ENCODE measurements around the gene MRPL36. TPM values are rescaled to one million over a fixed set of nuclear protein-coding genes. Genes with fewer than 3 reads are reported as not detected.

MRPL36 gene
- total and polyA plus RNA-seq, 2 of the 4 experiments (the other 2 are of a cell fraction): 85.9 to 103 TPM

DNA sequence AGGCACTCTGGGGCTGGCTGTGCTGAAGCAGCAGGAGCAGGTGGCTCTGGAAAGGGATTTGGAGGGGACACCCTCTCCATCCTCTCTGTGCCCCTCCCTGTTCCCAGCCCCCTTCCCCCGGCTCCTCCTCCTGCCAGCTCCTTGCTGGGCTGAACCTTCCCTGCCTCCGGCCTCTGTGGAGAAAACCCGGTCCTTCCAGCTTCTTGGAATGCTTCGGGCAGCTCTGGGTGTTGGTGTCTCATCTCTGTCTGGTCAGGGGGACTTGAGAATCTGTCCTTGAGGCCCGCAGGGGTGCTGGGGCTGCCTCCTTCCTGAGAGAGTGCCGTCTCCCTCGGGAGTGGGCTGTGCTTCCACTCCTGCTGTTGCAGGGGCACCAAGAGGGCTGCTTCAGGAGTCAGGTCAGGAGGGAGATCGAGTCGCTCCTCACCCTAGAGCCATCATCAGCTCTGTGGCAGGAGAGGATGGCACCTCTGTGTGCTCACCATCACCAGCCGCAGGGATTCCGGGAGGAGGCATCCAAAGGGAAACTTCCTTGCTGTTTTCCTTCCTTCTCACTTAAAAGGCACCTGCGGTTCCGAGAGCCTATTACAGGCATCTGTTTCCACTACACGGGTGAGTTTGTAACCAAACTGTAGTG is 32.2 kb upstream of the MRPL36 start:
- H4K5ac ChIP-seq (ENCODE audit: low read depth, low read length): no peak overlapping the region
- H3K4me1 ChIP-seq (ENCODE audit: control insufficient read depth, insufficient read depth, low read length): no peaks in the 10 kb centered on the region; the same call in 1 of the 2 replicates
- ChIA-PET CTCF (no interaction called here), POLR2A (ENCODE audit: unreplicated experiment) (interaction anchor here (0.6 kb wide), 1 partner anchor 29 kb away, joined by 3 read pairs; no protein-coding TSS in a partner anchor)
- dilution Hi-C loops (cut with HindIII; ENCODE audit: low sequenced_read_pairs, unreplicated experiment) (no loop called here), in situ Hi-C loops (cut with MboI; ENCODE audit: low sequenced_read_pairs) (no loop called here), intact Hi-C loops (cut with micrococcal nuclease) (no loop called here)
- no peak overlapping the region for H3K23ac ChIP-seq (ENCODE audit: low read depth, low read length)
- H4K91ac ChIP-seq (ENCODE audit: insufficient read depth, low read depth, low read length): no peak overlapping the region
- H2AK5ac ChIP-seq (ENCODE audit: low read depth, low read length): no peak overlapping the region
- H3K4me3 ChIP-seq (ENCODE audit: insufficient read depth, low read depth, low read length): no peak overlapping the region
- no peak overlapping the region for H2BK120ac ChIP-seq (ENCODE audit: low read depth, low read length)
- no peak overlapping the region for H2BK15ac ChIP-seq (ENCODE audit: low read depth, low read length)
- no peaks in the 10 kb centered on the region for H3K9me3 ChIP-seq (ENCODE audit: control insufficient read depth, insufficient read depth, low read length)
- H4K8ac ChIP-seq (ENCODE audit: low read depth in 2 of 2, low read length in 2 of 2): no peak overlapping the region
- no peak overlapping the region for H3K9ac ChIP-seq (ENCODE audit: low read depth, low read length)
- TF ChIP-seq MXI1 (IDR thresholded peaks at IDR 0.05; ENCODE audit: borderline replicate concordance, low read depth, low read length): no peak
- TF ChIP-seq, protein P1, sequence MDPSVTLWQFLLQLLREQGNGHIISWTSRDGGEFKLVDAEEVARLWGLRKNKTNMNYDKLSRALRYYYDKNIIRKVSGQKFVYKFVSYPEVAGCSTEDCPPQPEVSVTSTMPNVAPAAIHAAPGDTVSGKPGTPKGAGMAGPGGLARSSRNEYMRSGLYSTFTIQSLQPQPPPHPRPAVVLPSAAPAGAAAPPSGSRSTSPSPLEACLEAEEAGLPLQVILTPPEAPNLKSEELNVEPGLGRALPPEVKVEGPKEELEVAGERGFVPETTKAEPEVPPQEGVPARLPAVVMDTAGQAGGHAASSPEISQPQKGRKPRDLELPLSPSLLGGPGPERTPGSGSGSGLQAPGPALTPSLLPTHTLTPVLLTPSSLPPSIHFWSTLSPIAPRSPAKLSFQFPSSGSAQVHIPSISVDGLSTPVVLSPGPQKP (IDR thresholded peaks at IDR 0.05; ENCODE audit: borderline replicate concordance, low read depth, low read length): no peak
- TF ChIP-seq, protein P2, sequence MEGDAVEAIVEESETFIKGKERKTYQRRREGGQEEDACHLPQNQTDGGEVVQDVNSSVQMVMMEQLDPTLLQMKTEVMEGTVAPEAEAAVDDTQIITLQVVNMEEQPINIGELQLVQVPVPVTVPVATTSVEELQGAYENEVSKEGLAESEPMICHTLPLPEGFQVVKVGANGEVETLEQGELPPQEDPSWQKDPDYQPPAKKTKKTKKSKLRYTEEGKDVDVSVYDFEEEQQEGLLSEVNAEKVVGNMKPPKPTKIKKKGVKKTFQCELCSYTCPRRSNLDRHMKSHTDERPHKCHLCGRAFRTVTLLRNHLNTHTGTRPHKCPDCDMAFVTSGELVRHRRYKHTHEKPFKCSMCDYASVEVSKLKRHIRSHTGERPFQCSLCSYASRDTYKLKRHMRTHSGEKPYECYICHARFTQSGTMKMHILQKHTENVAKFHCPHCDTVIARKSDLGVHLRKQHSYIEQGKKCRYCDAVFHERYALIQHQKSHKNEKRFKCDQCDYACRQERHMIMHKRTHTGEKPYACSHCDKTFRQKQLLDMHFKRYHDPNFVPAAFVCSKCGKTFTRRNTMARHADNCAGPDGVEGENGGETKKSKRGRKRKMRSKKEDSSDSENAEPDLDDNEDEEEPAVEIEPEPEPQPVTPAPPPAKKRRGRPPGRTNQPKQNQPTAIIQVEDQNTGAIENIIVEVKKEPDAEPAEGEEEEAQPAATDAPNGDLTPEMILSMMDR (conservative IDR thresholded peaks at IDR 0.05; ENCODE audit: low read depth, low read length): no peak
- TF ChIP-seq RCOR1 (IDR thresholded peaks at IDR 0.05; ENCODE audit: insufficient replicate concordance, low read length): no peak
- no peak for TF ChIP-seq RFX5 (IDR thresholded peaks at IDR 0.05; ENCODE audit: low read depth, low read length)
- TF ChIP-seq FOS (IDR thresholded peaks at IDR 0.05; ENCODE audit: low read depth, low read length): no peak
- no peak for TF ChIP-seq BHLHE40 (IDR thresholded peaks at IDR 0.05; ENCODE audit: low read depth, low read length)
- no peak for TF ChIP-seq NFE2L2 (IDR thresholded peaks at IDR 0.05; ENCODE audit: low read depth, low read length)
- no peak for TF ChIP-seq SMC3 (IDR thresholded peaks at IDR 0.05; ENCODE audit: low read depth, low read length)
- TF ChIP-seq RAD21 (IDR thresholded peaks at IDR 0.05; ENCODE audit: low read length): no peak
- TF ChIP-seq CHD1 (IDR thresholded peaks at IDR 0.05; ENCODE audit: low read depth, low read length): no peak
- H3K27me3 ChIP-seq (ENCODE audit: control insufficient read depth, insufficient read depth, low read length): peaks cover 31% of the 10 kb centered on the region
- peak; percentile 47 for ATAC-seq (ENCODE audit: low read depth)
- no peak overlapping the region for H2BK5ac ChIP-seq (ENCODE audit: low read depth, low read length, poor library complexity, severe bottlenecking)
- no peak overlapping the region for H3K14ac ChIP-seq (replicated peaks; ENCODE audit: low read depth, low read length)
- no peaks in the 10 kb centered on the region for H3K36me3 ChIP-seq (ENCODE audit: control insufficient read depth, insufficient read depth, low read length)
- BruUV-seq (replicated peaks): no TSS peak
- DNase-seq: no peak
- H3K27ac ChIP-seq (ENCODE audit: insufficient read depth, low read length): no peak overlapping the region
- no peak overlapping the region for H2BK20ac ChIP-seq (ENCODE audit: low read depth, low read length)
- H2AFZ ChIP-seq (replicated peaks; ENCODE audit: low read length, poor library complexity): no peak overlapping the region
- no peak overlapping the region for H3K4ac ChIP-seq (ENCODE audit: low read depth, low read length)
- no peaks in the 10 kb centered on the region for H3K79me1 ChIP-seq (ENCODE audit: low read depth in 1 of 2, low read length in 2 of 2)
- no peak overlapping the region for H3K18ac ChIP-seq (ENCODE audit: low read depth, low read length)
- no peak overlapping the region; the same call in 1 of the 2 replicates for H3K4me2 ChIP-seq (ENCODE audit: low read depth, low read length)
- H3K56ac ChIP-seq (ENCODE audit: extremely low read depth, insufficient read depth, low read length): no peak overlapping the region
- 0 out of 2 replicates have a peak, but pooled peaks cover 2% of the 10 kb centered on the region for H3K9me1 ChIP-seq (ENCODE audit: insufficient read depth, low read length)
- H4K20me1 ChIP-seq (ENCODE audit: insufficient read depth, low read length): no peaks in the 10 kb centered on the region
- WGBS, 2 experiments (ENCODE audit: extremely low coverage in 2 of 2, insufficient read length in 1 of 2): no CpG with 5 or more reads among the region's 14 CpGs
- no peak overlapping the region for H2AK9ac ChIP-seq (replicated peaks; ENCODE audit: low read depth, low read length, poor library complexity)

Data from IMR-90 (cell line).